Stimulated activated CD8-positive, alpha-beta memory T cell treated with anti-CD3 and anti-CD28 coated beads, Interleukin-12 subunit alpha, Interleukin-12 subunit beta, amount 100 ng/mL, for 24 hours (primary cell): ENCODE data around the gene CEP72.
"Not testable (repeated sequence)": the region's sequence is repeated elsewhere in the genome, so short reads cannot be mapped to it uniquely, and the experiment has no call there.

Experiments used
- DNase-seq: peaks from one replicate; pipeline ENCODE4 v3.0.0-alpha.2; 2020; ENCODE audit errors: extremely low read depth

Gene CEP72

DNA sequence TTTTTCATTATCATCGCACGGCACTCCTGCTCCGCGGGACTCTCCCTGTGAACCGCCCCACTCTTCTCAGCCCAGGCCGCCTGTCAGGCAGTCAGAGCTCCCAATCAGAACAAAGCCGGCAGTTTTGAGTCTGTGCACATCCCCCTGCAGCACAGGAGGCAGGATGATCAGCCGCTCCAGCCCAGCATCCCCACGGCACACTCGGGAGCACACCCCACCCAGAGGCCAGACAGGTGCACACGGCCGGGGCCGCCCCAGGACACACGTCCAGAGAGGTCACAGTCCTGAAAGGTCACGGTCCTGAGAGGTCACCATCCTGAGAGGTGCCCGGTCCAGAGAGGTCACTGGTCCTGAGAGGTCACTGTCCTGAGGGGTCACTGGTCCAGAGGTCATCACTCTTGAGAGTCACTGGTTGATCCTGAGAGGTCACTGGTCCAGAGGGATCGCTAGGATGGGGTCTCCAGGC is 72.6 kb downstream of the CEP72 start:
- DNase-seq, result no peak

DNA sequence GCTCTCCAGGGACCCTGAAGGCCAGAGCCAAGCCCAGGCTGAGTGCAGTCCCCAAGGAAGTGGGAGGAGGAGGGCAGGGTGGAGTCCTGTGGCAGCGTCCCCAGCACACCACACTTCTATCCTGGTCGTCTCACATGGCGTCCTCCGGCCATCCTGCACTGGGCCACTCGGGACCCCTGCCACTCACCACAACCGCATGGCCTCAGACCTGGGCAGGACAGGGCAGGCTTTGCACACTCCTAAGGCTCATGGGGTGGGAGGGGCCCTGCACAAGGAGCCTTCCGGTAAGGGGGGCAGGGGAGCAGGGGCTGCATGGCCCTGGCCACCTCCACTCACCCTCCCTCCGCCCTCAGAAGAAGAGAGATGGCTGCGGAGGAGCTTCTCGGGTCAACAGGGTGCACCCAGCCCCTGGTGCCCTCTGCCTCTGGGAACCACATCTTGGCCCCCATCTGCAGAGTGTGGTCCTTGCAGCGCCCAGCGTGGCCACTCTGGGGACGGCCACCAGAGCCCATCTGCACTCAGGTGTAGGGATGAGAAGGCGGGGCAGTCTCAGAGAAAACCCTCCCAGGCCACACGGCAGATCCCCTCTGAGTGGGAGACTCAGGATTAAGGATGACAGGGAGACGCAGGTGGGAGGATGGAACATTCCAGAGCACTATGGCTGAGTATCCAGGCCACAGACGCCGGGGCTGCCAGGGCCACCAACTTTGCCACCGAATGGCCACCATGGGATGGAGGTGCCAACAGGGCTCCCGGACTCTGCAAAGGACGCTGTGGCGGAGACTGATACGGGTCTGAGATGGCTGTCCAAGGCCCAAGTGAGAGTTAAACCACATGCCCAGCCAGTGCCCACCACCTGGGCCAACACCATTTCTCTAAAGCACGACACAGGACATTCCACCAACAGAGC is 73.4 kb downstream of the CEP72 start:
- DNase-seq, result no peak

DNA sequence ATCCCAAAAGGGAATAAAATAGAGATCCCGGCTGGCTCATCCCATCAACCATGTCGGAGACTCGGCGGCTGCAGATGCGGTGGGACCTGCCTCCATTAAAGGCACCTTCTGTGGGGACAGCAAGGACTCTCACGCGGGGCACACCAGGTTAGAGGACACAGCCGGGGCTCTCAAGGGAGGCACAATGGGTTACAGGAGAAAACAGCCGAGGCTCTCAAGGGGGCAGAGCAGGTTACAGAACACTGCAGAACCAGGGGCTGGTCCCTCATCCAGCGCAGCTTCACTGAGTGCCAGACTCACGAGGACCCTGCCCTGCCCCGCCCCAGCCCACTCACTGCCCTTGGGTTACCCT is 74.0 kb downstream of the CEP72 start:
- not testable (repeated sequence) for DNase-seq

DNA sequence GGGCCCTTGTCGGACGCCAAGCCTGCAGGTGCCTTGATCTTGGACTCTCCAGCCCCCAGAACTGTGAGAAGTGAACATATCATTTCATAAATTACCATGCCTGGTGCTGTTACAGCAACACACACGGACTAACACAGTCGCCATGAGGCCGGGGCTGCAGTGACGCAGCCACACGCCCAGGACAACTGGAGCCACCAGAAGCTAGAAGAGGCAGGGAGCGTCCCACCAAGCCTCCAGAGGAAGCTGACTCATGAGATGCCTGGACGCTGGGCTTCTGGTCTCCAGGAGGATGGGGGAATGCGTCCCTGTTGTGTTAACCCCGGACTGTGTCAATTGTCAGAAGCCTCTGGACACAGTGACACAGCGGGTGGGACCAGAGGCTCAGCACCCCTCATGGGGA is 74.8 kb downstream of the CEP72 start:
- not testable (repeated sequence) for DNase-seq

DNA sequence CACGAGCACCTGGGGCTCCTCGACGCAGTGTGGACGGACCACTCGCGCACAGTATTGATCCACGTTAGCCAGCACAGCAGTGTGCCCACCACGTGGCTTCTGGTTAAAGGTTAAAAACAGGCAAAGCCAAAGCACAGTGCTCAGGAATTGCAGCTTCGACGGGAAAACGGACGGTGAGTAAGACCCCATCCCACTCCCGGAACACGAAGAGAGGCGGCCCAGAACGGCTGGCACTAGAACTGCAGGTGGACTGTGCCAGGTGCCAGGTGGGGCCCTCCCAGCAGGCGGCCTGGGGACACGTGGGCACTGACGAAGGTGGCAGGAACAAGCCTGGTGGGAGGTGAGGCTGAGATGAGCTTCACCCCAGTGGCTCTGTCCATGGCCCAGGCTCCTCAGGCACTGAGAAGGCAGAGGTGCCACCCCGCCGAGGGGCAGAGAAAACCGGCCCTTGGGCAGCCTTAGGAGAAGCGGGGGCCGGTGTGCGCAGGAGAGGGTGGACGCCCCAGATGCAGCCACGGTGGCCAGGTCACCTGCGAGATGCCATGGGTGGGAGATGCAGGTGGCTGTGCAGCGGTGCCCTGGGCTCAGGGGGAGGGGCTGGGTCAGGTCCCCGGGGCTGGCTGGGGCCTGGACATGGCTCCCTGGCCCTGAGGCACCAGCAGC is 76.3 kb downstream of the CEP72 start:
- DNase-seq, result not testable (repeated sequence)

DNA sequence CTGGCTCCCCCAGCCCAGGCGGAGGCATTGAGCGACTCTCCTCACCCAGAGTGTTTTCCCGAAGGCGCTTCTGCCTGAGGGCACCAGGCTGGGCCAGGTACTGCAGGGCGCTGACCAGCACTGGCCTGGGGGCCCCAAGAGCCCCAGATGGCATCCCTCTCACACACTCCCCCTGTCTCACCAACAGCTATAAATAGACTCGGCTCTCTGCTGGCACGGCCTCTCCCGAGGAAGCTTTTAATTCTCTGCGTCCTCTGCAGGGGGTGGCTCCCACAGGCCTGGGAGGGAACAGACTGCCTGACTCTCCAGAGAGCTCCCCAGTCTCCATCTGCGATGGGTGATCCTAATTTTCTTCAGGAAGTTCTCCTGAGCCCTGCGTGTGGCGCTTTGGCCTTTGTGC is 78.2 kb downstream of the CEP72 start:
- DNase-seq, result not testable (repeated sequence)

DNA sequence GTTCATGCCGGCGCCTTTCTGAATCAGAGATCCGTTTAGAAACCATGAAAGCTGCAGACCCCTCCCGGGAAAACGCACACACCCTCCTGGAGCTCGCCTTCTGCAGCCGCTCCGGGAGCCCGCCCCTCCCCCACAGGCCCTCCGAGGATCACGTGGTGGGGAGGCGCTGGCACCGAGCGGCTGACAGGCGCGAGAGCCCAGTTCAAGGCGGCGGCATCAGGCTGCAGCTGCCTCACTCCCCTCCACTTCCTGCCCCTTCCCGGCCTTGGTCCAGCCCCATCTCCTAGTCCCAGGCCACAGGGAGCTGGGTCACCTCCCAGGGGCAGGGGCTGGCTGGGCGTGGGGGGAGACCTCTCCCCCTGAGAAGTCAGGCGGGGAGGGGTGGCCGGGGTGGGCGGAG is 78.9 kb downstream of the CEP72 start:
- DNase-seq, result not testable (repeated sequence)

DNA sequence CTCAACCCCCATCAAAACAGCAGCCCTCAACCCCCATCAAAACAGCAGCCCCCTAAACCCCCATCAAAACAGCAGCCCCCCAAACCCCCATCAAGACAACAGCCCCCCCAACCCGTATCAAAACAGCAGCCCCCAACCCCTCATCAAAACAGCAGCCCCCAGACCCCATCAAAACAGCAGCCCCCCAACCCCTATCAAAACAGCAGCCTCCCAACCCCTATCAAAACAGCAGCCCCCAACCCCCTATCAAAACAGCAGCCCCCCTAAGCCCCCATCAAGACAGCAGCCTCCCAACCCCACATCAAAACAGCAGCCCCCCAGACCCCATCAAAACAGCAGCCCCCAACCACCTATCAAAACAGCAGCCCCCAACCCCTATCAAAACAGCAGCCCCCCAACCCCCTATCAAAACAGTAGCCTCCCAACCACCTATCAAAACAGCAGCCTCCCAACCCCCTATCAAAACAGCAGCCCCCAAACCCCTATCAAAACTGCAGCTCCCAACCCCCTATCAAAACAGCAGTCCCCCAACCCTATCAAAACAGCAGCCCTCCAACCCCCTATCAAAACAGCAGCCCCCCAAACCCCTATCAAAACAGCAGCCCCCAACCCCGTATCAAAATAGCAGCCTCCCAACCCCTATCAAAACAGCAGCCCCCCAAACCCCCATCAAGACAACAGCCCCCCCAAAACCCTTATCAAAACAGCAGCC is 79.8 kb downstream of the CEP72 start:
- DNase-seq, result no peak

DNA sequence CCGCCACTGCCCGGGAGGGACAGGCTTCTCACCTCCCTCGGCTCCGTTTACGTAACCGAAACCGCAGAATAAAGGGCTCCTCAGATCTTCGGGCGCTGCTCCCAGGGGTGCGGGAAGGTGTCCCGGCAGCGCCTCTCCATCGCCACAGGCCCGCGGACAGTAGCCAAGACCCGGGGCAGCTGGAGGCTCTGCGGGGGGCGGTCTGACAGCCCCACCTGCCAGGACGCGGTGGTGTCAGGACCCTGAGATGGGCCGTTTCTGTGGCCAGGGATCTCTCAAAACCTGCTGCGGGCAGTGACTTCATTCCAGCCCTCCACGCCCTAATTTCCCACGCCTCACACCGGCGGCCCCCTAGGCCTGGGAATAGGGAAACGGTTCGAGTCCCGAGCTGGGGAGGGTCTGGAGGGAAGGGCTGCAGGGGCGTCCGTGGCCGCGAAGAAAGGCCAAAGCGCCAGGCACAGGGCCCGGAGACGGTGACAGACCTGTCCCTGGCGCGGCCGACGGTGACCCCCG is 80.4 kb downstream of the CEP72 start:
- DNase-seq, result not testable (repeated sequence)

DNA sequence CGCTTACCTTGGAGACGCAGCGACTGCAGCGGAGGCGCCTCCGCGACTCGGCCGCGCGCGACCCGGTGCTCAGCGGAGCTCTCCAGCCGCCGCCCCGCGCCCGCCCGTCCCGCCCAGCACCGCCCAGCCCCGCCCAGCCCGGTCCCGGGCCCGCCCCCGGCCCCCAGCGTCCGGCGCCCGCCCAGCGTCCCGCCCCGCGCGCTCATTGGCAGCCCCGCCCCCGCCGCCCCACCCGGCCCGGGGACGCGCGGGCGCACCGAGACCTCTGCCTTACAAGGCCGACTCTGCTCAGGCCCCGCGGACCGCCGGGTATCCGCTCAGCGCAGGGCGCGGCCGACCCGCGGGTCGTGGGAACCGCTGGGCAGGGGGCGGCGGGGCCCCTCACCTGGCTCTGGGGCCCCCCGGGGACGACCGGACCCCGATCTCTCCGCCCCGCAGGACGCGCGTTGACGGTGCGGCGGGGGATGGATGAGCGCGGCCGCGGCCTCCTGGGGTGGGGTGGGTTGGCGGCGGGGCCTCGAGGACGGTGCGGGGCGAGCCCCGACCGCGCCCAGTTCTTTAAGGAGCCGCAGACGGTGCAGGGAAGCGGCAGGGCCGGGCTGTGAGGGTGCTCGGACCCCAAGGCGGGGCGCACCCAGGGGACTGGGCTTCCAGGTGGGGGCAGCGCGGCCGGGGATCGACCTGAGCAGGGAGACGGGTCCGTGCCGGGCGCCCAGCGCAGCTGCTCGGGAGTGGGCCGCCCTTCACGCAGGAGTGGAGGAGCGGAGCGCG is 81.3 kb downstream of the CEP72 start, which contains the start of gene TPPP:
Gene TPPP, minus strand, starts transcription at position 82 of the 771 bp plus-strand sequence. CDS start 15,292 bp downstream, outside the sequence.
- DNase-seq, result peak; percentile 58

DNA sequence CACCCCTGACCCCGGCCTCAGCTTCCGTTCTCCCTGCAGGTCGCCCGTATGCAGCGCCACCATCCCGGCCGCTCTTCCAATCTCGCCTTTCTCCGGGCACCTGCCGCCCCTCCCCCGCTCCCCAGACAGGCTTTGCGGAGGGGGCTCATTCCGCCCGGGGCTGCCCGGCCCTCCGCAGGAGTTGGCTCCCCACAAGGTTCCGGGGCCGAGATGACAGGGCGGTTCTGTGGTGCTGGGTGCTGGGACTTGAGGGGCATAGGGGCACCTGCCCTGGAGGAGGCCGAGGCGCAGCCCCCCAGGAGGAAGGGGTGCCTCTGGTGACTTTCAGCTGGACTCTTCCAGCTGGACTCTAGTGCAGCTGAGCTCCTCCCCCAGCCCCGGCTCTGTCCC is 81.9 kb downstream of the CEP72 start:
- DNase-seq, result not testable (repeated sequence)

DNA sequence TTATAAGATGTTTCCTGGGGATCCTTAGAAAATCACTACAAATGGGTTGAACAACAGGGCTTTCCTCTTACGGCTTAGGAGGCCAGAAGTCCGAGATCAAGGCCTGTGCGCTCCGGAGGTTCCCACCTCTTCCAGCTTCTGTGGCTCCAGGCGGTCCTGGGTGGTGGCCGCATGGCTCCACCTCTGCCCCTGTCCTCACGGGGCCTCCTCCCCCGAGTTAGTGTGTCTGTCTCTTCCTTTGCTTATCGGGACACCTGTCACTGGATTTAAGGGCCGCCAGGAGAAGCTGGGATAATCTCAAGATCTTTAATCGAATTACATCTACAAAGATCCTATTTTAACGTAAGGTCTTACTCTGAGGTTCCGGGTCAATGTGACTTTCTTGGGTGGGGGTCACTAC is 83.3 kb downstream of the CEP72 start:
- not testable (repeated sequence) for DNase-seq

DNA sequence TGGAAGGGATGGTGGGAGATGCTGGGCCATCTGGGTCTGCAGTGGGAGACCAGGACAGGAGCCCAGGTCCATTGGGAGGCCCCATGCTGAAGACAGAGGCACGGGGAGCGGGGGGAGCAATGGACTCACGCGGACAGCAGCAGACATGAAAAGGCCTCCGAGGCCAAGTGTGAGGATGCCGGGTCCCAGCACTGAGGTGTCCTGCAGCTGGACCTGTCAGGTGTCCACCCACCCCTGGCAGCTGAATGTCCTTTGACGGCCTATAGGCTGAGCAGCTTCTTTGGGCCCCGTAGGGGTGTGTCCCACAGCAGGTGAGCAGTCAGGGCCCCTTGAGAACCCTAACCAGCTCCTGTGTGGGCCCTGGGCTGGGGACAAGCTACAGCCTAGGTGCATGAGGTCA is 84.1 kb downstream of the CEP72 start:
- DNase-seq, result not testable (repeated sequence)

DNA sequence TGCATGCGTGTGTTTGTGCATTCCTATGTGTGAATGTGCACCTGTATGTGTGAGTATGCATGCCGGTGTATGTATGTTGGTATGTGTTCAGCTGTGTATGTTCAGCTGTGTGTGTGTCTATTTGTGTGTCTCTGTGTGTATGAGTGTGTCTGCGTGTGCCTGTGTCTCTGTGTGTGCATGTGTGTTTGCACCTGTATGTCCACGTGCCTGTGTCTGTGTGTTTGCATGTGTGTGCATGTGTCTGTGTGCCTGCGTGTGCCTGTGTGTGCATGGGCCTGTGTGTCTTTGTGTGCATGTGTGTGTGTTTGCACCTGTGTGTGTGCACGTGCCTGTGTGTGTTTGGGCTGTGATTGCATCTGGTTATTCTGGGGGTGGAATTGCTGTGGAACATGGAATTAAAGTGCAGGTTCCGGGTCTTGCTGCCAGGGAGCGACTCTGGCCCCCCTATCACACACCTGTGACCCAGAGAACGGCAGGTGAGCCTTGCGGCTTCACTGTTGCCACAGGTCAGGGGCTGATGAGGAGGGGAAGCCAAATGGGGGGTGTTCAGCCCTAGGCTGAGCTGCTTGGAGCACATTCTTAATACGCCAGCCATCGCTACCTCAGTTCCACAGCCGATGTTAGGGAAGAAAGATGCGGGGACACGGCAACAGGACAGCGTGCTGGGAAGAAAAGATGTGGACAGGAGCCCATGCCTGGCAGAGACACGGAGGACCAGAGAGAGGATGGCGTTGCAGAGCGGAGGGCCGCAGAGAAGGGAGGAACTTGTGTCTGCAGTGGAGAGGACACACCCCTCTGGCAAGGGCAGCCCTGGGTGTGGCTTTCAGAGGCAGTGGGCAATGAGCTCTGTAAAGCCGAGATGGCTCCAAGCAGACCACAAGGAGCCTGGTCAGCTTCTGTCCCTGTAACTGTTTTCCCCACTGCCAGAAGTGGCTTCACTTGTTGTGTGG is 84.9 kb downstream of the CEP72 start:
- not testable (repeated sequence) for DNase-seq
